Testis (tissue), 2 donors: ENCODE data around the gene FILIP1L.

Source experiments
- CTCF ChIP-seq, 3 experiments: fragments of 450-650 bp in 2 of 3; fragments of 200-600 bp in 1 of 3; sonication (generic) in 1 of 3; IDR thresholded peaks; one replicate each; pipeline ENCODE4 v1.5.1; 2016 to 2019; ENCODE audit warnings: antibody characterized with exemption in 3 of 3, mild to moderate bottlenecking in 2 of 3, moderate library complexity in 1 of 3
- POLR2A ChIP-seq: fragments of 450-650 bp; IDR thresholded peaks from one replicate; pipeline ENCODE4 v1.6.1; 2017; ENCODE audit warnings: antibody characterized with exemption, mild to moderate bottlenecking, moderate library complexity

- TF ChIP-seq CTCF (IDR thresholded peaks at IDR 0.05) = no peak
- TF ChIP-seq POLR2A = no peak
Measured at GRCh38 chr3:99823723-99824711, 290.3 kb downstream of the FILIP1L start.
